ENCODE data around the gene DPY19L3. TPM values are rescaled to one million over a fixed set of nuclear protein-coding genes. Genes with fewer than 3 reads are reported as not detected.
"Not testable (repeated sequence)": the region's sequence is repeated elsewhere in the genome, so short reads cannot be mapped to it uniquely, and the experiment has no call there.

Gene DPY19L3
- total RNA-seq, 1 donor from 2014 or later, result 12.8 TPM

DNA sequence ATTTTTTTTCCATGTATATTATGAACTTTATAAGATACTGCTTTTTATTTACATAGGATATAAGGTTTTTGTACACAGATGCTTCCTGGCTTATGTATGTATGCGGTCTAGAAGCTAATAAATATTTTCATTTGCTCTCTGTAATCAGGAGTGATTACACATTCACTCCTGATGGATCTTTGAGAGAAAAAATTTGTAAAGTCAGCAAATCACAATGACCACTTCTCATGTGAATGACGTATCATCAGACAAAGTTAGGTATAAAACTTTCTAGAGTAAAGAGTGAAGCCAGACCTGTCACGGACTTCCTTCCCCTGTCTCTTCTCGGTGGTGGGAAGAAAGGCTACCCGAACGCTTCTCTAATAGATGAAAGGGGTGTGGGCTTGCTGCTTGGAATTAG is 31.1 kb downstream of the DPY19L3 start:
- DNase-seq (ENCODE audit: low spot score) (no peak), ATAC-seq (no peak)

DNA sequence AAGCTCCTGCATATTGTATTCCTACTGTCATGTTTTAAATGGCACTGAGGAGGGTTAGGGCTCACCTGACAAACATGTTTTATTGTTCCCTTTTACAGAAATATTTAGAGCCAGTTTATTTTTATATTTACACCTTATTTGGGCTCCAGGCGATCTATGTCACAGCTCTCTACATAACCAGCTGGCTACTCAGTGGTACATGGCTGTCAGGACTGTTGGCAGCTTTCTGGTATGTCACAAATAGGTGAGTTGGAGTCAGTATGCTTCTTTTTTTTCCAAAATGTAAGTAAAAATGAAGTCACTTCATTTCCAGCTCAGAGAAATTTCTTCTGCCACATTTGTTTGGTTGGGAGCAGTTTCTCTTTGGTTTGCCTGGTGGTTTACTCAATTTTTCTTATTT is 31.5 kb downstream of the DPY19L3 start:
- ATAC-seq (no peak), DNase-seq (ENCODE audit: low spot score) (no peak)

DNA sequence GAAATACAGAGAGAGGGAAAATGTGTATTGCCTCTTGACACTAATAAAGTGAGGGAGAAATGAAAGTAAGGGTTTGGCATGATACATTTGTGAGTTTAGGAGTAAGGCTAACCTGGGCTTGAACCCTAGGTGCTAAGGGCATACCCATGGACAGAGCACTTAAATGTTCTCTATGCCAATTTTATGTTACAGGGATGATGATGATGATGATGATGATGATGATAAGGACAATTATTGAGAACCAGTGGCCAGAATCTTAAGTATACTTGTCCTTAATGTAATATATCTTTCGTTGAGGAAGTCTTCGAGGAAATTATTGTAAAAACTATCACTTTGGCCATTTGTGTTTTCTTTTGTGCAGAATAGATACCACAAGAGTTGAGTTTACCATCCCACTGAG is 33.2 kb downstream of the DPY19L3 start:
- ATAC-seq, result no peak
- DNase-seq (ENCODE audit: low spot score), result no peak

DNA sequence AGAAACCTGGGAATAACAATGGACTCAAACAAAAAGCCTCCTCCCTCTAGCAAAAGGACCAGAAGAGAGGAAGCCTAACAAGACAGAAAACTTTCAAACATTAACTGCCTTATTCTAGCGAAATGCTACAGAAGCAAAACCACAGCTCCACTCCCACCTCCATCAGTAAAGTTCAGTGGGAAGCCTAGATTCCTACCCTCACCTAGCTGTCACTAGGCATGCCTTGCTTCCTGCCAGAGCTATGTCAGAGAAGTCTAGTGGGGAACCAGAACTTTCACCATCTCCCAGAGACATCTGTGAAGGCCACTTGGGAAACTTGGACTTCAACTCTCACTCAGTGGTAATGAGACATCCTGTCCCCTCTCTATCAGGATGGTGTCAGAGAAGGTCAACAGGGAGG is 37.1 kb downstream of the DPY19L3 start:
- no peak for ATAC-seq
- DNase-seq (ENCODE audit: low spot score), result no peak

DNA sequence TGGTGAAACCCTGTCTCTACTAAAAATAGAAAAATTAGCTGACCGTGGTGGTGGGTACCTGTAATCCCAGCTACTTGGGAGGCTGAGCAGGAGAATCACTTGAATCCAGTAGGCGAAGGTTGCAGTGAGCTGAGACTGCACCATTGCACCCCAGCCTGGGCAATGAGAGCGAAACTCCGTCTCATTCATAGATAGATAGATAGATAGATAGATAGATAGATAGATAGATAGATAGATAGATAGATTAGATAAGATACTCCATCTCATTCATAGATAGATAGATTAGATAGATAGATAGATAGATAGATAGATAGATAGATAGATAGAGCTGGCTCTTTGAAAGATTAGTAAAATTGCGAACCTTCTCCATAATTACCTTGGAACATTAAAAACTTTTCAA is 42.0 kb downstream of the DPY19L3 start:
- not testable (repeated sequence) for DNase-seq (ENCODE audit: low spot score); ATAC-seq

DNA sequence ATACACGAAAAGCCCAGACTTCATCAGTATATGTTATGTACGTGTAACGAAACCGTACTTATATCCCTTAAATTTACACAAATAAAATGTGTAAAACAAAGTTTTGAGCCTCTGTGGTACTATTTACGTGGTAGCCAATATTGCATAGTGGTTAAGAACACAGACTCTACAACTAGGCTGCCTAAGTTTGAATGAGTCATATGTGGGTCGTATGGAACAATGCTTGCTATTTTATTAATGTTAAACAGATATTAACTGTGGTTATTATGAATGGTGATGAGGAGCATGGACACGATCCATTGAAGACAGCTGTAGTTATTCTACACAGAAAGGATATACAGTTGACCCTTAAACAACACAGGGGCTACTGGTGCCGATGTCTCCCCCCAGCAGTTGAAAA is 42.5 kb downstream of the DPY19L3 start:
- ATAC-seq (no peak), DNase-seq (ENCODE audit: low spot score) (no peak)

DNA sequence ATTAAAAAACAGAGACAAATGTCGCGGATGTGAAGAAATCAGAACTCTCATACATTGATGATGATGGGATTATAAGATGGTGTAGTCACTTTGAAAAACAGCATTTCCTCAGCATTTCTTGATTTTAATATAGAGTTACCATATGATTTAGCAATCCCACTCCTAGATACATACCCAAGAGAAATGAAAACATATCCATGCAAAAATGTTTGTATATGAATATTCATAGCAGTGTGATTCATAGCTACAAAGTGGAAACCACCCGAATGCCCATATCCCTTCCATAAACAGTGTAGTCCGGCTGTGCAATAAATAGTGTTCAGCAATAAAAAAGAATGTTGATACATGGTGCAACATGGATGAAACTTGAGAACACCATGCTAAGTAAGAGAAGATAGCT is 44.6 kb downstream of the DPY19L3 start:
- no peak for DNase-seq (ENCODE audit: low spot score)
- no peak for ATAC-seq

DNA sequence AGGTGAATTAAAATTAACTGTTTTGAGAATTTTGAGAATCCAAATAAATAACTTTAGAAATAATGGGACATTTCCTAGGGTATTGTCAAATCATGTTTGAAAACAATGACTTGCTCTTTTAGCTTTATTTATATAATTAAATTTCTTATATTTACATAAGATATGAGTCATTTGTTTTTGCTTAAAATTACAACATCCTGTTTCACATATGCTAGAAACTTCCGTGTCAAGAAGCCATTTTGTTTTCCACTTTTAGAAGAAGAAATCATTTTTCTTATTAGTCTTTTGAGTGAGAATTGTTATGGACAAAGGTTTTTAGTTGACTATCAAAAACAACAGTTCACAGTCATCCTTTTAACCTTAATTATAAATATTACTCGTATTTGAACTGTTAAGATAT is 48.2 kb downstream of the DPY19L3 start:
- no peak for ATAC-seq

DNA sequence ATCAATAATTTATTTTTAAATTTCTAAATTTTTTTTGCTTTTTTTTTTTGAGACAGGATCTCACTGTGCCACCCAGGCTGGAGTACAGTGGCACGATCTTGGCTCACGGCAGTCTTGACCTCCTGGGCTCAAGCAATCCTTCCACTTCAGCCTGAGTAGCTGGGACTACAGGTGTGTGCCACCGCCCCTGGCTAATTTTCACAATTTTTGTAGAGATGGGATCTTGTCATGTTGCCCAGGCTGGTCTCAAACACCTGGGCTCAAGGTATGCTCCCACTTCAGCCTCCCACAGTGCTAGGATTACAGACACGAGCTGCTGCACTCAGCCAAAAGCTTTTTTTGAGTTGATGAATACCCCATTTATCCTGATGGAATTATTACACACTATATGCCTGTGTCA is 50.8 kb downstream of the DPY19L3 start:
- ATAC-seq (no peak), DNase-seq (ENCODE audit: low spot score) (no peak)

More for the DNA sequence above, 48.2 kb downstream of the DPY19L3 start:
- no peak for DNase-seq (ENCODE audit: low spot score)

DNA sequence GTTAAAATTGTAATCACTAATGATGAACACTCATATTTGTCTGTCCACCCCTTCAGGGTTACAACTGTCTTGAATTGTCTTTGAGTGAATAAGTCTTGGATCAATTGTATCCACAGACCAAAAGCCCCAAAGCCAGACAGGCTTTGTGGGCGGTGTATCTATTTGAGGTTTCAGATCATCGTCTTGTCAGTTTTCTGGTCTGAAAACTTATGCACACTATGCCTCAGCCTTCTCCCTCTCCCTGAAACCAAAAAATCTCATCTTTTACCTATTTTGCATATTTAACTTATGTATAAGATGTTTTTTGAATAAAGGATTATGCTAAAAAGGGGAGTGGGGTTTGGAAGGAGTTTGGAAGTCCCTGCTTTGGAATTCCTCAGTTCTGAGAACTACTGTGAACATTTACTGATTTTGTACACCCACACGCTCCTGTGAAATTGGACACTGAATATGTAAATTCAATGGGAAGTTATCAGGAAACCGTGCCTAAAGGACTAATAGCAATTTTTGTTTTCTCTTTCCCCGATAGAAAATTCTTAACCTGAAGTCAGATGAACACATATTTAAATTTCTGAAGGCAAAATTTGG is 52.1 kb downstream of the DPY19L3 start:
- no peak for ATAC-seq
- DNase-seq (ENCODE audit: low spot score), result no peak

DNA sequence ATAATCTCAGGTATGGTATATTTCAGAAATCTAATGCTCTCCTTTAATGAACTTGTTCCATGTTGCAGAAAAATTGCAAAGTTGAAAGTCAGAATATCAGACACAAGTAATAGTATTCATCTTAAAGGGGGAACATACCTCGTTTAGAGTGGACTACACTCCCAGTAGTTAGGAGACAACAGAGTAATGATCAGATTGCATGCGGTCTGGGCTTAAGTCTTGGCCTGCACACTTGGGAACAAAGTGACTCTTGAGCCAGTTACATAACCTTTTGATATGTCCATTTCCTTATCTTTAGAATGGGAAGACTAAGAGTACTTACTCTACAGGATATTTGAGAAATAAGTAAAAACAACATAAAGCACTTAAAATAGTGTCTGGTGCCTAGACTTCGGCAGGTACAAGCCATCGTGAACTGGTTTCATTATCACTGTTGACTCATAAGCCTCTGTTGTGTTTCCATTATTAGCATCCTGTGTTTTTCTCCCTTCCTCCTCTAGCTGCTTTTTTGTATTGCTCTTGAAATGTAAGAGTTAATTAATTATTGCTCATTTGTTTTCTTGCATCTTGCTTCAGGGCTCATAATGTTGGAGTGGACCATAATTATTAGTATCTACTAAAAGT is 53.0 kb downstream of the DPY19L3 start:
- ATAC-seq (no peak), DNase-seq (ENCODE audit: low spot score) (no peak)

DNA sequence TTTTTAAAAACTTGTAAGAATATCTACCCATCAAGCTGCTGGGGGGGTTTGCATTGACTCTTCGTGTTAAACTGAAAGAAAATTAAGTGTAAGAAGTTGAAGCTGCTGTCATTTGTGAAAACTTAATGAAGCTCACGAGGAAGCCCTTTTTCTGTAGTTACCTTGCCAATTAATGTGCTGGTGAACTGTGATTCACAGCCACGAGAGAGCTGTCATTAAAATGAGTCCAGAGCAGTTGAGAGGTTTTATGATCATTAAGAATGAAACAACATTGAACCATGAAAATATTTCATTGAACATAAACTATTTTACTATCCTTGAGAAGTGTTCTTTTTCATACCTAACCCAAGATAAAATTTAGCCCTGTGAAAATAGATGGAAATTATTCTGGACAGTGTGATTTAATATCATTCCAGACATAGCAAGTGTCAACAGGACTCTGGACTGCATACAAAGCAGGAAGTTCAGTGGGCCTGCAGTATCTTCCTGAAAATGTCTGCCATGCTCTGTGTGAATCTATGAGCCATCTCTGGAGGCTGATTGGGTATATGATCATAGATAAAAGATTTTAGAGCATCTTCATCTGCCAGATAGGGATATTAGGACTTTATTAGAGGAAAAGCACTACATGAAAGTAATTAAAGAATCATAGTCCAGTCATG is 53.8 kb downstream of the DPY19L3 start:
- ATAC-seq, result no peak
- DNase-seq (ENCODE audit: low spot score), result no peak

DNA sequence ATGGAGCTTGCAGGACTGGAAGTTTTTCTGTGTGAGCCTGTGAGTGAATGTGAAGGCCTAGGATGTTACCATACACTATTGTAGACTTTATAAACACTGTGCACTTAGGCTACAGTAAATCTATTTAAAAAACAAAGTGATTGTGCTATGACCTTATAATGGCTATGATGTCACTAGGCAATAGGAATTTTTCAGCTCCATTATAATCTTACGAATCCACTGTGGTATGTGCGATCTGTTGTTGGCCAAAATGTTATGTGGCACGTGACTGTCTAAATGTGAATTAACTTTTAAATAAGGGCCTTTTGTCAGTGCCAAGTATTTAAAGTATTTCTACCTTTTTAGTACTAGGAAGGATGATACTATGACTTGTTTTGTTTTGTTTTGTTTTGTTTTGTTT is 54.9 kb downstream of the DPY19L3 start:
- ATAC-seq (no peak), DNase-seq (ENCODE audit: low spot score) (no peak)

DNA sequence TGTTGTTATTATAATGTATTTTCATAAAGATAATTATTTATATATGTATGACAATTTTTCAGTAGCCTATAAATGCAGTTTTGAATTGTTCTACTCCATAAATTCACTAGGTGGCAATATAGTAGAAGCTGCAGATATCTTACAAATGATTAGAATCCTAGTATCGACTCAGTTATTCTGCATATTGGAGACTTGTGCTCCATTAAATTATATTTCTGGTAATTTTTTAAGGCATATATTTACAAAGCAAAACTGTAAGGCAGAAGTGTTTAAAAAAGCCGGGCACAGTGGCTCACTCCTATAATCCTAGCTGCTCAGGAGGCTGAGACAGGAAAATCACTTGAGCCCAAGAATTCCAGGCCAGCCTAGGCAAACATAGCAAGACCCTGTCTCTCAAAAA is 58.7 kb downstream of the DPY19L3 start:
- ATAC-seq (peak; percentile 68), DNase-seq (ENCODE audit: low spot score) (no peak)

DNA sequence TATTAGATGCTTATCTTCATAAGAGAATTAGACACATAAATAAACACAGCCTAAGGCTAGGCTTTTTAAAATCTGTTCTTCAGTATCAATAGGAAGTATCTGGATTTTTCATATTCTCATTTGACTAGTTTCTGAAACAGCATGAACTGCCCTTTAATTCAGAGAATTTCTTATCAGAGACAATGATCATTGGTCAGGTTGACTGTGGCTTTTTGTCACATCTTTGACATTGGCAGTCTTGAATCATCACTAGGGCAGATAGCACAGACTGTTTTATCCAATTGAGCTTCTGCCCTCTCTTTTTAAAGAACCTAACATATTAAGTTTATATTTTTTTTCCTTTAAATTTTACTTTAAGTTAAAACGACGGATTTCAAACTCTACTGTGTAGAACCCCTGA is 59.6 kb downstream of the DPY19L3 start:
- DNase-seq (ENCODE audit: low spot score), result no peak
- no peak for ATAC-seq

DNA sequence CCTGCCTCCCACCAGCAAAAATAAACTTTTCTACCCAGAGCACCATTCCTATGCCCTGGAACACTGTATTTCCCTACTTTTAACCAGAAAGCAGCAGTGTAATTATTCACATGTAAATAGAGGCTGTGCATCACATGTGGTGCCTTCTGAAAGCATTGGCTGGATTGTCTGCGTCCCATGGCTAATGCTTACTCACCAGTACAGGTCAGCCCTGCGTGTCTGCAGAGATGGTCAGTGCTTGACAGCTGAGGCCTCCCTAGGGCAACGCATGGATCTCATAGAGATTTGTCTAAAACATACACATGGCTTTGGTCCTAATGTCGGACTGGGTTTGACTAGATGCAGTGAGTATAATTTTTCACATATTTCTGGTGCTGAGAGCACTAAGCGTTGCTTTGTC is 64.2 kb downstream of the DPY19L3 start:
- no peak for DNase-seq (ENCODE audit: low spot score)
- ATAC-seq, result no peak

DNA sequence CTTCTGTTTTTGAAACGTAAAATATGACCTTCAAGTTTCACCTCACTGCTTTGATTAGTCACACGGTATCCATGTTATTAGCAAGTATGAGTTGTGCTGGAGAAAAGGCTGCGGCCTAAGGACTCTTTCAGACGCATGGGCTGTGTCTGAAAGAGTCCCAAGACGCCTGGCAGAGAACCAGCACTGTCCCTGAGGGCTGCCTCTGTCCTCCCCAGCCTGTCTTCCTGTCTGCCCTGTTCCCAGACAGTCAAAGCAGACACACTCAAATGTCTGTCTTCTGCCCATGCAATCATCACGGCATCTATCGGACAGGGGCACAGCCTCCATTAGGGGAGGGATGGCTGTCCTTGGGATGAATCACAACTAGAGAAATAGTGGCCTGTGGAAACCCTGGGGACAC is 65.5 kb downstream of the DPY19L3 start:
- ATAC-seq, result no peak
- no peak for DNase-seq (ENCODE audit: low spot score)

DNA sequence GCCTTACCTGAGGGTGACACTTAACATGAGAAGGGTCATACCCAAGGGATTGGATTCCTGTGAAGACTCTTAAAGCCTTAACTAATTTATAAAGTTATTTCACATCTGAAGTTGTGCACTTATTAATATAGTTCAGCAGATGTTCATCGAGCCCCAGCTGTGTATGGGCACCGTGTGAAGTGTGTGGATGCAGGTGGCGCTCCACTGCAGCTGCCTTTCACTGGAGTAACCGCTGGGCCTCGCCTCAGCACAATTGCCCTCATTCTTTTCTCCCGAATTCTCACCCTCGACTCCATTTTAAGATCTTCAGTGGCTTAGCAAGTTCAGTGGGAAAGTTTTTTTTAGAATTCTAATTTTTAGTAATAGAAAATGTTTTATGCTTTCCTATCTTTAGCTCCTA is 66.2 kb downstream of the DPY19L3 start:
- no peak for DNase-seq (ENCODE audit: low spot score)
- ATAC-seq, result no peak

DNA sequence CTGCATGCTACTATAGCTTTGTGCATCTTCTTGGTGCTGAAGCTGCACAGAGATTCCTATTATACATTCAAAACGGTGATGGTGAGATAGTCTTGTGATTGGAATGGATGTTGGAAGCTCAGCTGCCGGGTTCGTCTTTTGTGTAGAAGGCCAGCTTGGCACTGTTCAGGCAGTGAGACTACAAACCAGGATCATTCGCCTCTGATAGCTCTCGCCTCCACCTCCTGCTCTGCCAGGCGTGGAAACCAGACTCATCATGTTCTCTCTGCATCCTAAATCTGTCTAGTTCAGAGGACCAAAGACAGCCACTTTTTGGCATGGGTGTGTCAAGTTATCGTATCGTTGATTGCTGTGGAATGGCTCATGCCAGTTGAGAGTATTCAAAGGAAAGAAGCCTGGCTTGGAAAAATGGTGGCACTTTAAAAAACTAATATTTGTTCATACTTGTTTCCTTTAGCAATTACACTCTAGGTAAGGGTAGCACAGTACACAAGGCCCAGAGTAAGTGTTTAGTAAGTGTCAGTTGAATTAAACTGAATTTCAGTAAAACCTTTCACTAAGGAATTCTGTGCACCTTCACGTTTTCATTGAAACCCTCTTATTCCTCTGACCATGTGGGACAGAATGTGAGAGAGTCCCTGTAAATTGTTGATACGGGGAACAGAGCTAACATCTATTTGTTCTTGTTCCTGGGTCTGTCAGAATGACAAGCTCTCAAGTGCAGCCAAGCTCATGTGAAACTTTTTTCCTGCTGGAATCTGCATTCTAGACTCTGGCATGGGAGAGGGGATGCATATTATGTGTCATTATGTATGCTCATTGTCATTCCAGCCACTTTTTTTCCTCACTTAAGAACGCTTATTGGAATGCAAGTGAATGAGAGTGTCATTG is 69.8 kb downstream of the DPY19L3 start:
- ATAC-seq, result no peak

DNA sequence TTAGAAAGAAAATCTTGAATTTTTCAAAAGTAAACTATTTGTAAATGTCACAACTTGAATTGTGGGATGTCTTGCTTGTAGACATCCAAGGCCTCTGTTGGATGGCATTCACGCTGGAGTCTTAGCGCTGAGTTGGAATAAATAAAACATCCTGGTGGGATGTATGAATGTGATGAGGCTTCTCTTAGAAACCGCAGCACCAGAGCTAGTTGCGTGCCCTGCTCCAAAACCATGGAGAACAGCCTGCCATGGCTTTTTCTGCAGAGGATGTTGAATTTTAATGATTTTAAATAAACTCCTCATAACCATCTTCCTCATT is 70.4 kb downstream of the DPY19L3 start:
- ATAC-seq (no peak), DNase-seq (ENCODE audit: low spot score) (no peak)

More for the DNA sequence above, 69.8 kb downstream of the DPY19L3 start:
- DNase-seq (ENCODE audit: low spot score), result no peak

DNA sequence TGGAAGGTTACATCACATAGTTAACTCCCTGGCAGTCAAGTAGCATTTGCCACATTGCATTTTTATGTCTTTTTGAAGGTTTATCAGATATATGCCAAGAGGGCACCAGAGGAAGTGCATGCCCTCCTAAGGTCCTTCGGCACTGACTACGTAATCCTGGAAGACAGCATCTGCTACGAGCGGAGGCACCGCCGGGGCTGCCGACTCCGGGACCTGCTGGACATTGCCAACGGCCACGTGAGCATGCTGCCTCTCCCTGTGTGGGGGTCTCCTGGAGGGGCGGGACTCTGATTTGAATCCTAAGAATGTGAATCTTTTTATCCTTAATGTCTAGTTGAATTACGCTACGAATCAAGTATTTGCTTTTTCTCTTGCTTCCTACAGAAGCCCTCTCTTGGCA is 74.8 kb downstream of the DPY19L3 start:
- DNase-seq (ENCODE audit: low spot score) (no peak), ATAC-seq (no peak)

DNA sequence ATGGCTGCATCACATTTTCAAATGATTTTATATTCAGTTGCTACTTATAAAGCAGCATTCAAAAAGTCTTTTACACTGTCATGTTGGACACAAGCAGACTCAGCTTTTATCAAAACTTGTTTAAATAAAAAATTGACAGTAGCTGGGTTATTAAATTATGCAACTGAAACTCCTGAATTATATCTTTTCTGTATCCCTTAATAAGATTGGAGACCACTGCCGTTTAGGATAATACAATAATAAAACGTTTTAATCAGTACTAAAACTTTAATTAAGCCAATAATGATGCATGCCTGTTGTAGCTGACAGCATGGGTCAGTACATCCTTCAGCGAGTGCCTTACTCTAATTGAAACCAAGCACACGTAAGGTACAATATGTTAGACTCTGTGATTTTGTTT is 78.0 kb downstream of the DPY19L3 start:
- no peak for DNase-seq (ENCODE audit: low spot score)
- no peak for ATAC-seq

All from left lobe of liver (tissue), 2 donors.